ENCODE measurements around the gene LAMB1. TPM values are rescaled to one million over a fixed set of nuclear protein-coding genes. Genes with fewer than 3 reads are reported as not detected.

The LAMB1 gene
- total RNA-seq, 1 donor = 410 TPM

DNA sequence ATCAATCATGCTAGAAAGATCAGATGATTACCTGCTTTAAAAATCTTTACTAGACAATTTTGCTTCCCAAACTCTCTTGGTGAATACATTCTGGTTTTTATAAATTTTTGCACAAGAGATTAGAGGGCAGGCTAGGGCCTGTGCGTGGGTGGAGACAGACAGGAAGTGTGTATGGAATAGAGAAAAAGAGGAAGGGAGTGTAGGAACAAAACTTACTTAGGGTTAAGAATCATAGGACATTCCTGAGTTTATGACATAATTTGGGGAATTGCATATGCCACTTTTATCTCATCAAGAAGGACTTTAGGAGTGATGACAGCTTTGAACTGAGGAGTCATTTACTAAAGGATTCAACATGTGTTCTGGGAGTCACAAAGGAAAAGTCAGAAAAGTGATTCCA, 31.3 kb downstream of the LAMB1 start:
- Histone ChIP-seq H2AFZ (ENCODE audit: low read length) (no peak overlapping the region), H3K27ac (ENCODE audit: low read depth, low read length) (peak overlapping the region; percentile 41), H3K4me3 (ENCODE audit: insufficient read depth, low read length) (no peak overlapping the region), H3K27me3 (ENCODE audit: insufficient read depth, low read length) (no peaks in the 10 kb centered on the region), H3K79me2 (ENCODE audit: insufficient read depth, low read length) (peaks cover 8% of the 10 kb centered on the region), H3K4me2 (ENCODE audit: insufficient read depth, low read length) (peak overlapping the region; percentile 6), H3K4me1 (ENCODE audit: insufficient read depth, low read length) (peaks cover 30% of the 10 kb centered on the region), H3K36me3 (ENCODE audit: insufficient read depth, low read length) (peaks cover 86% of the 10 kb centered on the region), H4K20me1 (ENCODE audit: insufficient read depth, low read length) (peaks cover 8% of the 10 kb centered on the region), H3K9me3 (ENCODE audit: low read depth, low read length) (no peaks in the 10 kb centered on the region)
- DNase-seq (ENCODE audit: insufficient read length, low spot score, missing footprints) = no peak
- TF ChIP-seq, protein P1, sequence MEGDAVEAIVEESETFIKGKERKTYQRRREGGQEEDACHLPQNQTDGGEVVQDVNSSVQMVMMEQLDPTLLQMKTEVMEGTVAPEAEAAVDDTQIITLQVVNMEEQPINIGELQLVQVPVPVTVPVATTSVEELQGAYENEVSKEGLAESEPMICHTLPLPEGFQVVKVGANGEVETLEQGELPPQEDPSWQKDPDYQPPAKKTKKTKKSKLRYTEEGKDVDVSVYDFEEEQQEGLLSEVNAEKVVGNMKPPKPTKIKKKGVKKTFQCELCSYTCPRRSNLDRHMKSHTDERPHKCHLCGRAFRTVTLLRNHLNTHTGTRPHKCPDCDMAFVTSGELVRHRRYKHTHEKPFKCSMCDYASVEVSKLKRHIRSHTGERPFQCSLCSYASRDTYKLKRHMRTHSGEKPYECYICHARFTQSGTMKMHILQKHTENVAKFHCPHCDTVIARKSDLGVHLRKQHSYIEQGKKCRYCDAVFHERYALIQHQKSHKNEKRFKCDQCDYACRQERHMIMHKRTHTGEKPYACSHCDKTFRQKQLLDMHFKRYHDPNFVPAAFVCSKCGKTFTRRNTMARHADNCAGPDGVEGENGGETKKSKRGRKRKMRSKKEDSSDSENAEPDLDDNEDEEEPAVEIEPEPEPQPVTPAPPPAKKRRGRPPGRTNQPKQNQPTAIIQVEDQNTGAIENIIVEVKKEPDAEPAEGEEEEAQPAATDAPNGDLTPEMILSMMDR (IDR thresholded peaks at IDR 0.05; ENCODE audit: extremely low read depth, low read depth, low read length) = no peak

GRCh38 chr7:107971100-107971499, 31.9 kb downstream of the LAMB1 start:
- peaks cover 8% of the 10 kb centered on the region for H3K79me2 ChIP-seq (ENCODE audit: insufficient read depth, low read length)
- H3K27me3 ChIP-seq (ENCODE audit: insufficient read depth, low read length) = no peaks in the 10 kb centered on the region
- no peak overlapping the region for H3K27ac ChIP-seq (ENCODE audit: low read depth, low read length)
- TF ChIP-seq, protein P1 (IDR thresholded peaks at IDR 0.05; ENCODE audit: extremely low read depth, low read depth, low read length) = no peak
- H3K4me2 ChIP-seq (ENCODE audit: insufficient read depth, low read length) = no peak overlapping the region
- H3K9me3 ChIP-seq (ENCODE audit: low read depth, low read length) = no peaks in the 10 kb centered on the region
- no peak overlapping the region for H2AFZ ChIP-seq (ENCODE audit: low read length)
- H3K36me3 ChIP-seq (ENCODE audit: insufficient read depth, low read length) = peaks cover 81% of the 10 kb centered on the region
- peaks cover 33% of the 10 kb centered on the region for H3K4me1 ChIP-seq (ENCODE audit: insufficient read depth, low read length)
- no peak for DNase-seq (ENCODE audit: insufficient read length, low spot score, missing footprints)
- no peak overlapping the region for H3K4me3 ChIP-seq (ENCODE audit: insufficient read depth, low read length)
- peaks cover 11% of the 10 kb centered on the region for H4K20me1 ChIP-seq (ENCODE audit: insufficient read depth, low read length)

DNA sequence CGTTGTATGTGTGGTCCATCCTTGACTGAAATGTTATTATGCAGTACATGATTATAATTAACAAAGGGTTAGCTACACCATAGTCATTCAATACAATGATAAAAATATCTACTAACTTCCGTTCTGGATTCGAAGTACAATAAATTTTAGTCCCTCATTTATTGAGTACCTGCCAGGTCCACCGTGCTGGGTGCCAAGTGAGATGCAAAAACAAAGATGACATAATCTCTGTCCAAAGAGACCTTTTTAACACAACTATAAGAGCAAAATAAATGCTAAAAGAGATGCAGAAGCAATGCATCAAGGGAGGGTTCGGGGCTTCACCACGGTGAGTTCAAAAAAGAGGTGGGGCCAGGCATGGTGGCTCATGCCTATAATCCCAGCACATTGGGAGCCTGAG, 33.1 kb downstream of the LAMB1 start:
- no peak for DNase-seq (ENCODE audit: insufficient read length, low spot score, missing footprints)
- Histone ChIP-seq H3K27ac (ENCODE audit: low read depth, low read length) (no peak overlapping the region), H4K20me1 (ENCODE audit: insufficient read depth, low read length) (peaks cover 16% of the 10 kb centered on the region), H3K4me2 (ENCODE audit: insufficient read depth, low read length) (no peak overlapping the region), H3K9me3 (ENCODE audit: low read depth, low read length) (no peaks in the 10 kb centered on the region), H3K79me2 (ENCODE audit: insufficient read depth, low read length) (peaks cover 14% of the 10 kb centered on the region), H3K4me1 (ENCODE audit: insufficient read depth, low read length) (peaks cover 33% of the 10 kb centered on the region), H3K27me3 (ENCODE audit: insufficient read depth, low read length) (no peaks in the 10 kb centered on the region), H3K36me3 (ENCODE audit: insufficient read depth, low read length) (peaks cover 78% of the 10 kb centered on the region), H2AFZ (ENCODE audit: low read length) (no peak overlapping the region), H3K4me3 (ENCODE audit: insufficient read depth, low read length) (no peak overlapping the region)
- TF ChIP-seq, protein P1 (IDR thresholded peaks at IDR 0.05; ENCODE audit: extremely low read depth, low read depth, low read length) = no peak

DNA sequence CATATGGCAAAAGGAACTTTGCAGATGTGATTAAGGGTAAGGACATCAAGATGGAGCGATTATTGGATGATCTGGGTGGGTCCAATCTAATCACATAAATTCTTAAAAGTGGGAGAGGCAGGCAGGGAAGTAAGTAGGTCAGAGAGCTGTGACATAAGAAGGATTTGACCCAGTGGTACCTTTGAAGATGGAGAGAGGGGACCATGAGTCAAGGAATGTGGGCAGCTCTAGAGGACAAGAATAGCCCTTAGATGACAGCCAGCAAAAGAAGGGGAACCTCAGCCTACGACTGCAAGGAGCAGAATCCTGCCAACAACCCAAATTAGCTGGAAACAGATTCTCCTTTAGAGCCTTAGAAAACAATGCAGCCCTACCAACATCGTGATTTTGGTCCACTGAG, 34.5 kb downstream of the LAMB1 start:
- Histone ChIP-seq H3K9me3 (ENCODE audit: low read depth, low read length) (no peaks in the 10 kb centered on the region), H4K20me1 (ENCODE audit: insufficient read depth, low read length) (peaks cover 22% of the 10 kb centered on the region), H3K27me3 (ENCODE audit: insufficient read depth, low read length) (no peaks in the 10 kb centered on the region), H3K4me1 (ENCODE audit: insufficient read depth, low read length) (peaks cover 33% of the 10 kb centered on the region), H3K4me3 (ENCODE audit: insufficient read depth, low read length) (no peak overlapping the region), H3K27ac (ENCODE audit: low read depth, low read length) (no peak overlapping the region), H3K4me2 (ENCODE audit: insufficient read depth, low read length) (no peak overlapping the region), H3K79me2 (ENCODE audit: insufficient read depth, low read length) (peaks cover 19% of the 10 kb centered on the region), H2AFZ (ENCODE audit: low read length) (no peak overlapping the region), H3K36me3 (ENCODE audit: insufficient read depth, low read length) (peaks cover 79% of the 10 kb centered on the region)
- no peak for DNase-seq (ENCODE audit: insufficient read length, low spot score, missing footprints)
- TF ChIP-seq, protein P1 (IDR thresholded peaks at IDR 0.05; ENCODE audit: extremely low read depth, low read depth, low read length) = no peak
